ENCODE results near the gene ACBD7. TPM values are rescaled to one million over a fixed set of nuclear protein-coding genes. Genes with fewer than 3 reads are reported as not detected.

ACBD7 gene
- total and polyA plus RNA-seq, 8 donors: 2.2 to 6.4 TPM; not detected in 6

DNA sequence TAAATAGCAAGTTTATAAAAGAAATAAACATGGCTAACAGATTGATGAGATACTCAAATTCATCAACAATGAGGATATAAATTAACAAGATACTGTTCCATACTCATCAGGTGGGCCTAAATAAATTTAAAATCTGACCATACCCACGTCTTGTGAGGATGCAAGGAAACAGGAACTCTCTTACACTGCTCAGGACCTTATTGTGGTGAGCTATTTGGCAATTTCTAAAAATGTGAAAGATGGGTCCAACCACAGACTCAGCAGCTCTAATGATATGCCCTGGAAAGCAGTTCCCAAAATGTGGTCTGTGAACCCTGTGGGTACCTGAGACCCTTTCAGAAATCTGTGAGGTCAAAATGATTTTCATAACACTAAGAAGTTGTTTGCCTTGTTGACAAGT is 30.0 kb upstream of the ACBD7 start:
- 75 to 100% (median 86%) methylated on average over 1 of the region's 1 CpG for WGBS, 5 donors
- Histone ChIP-seq H3K4me3 (no peak overlapping the region), H3K36me3 (peaks cover 0 to 80% (median 67%) of the 10 kb centered on the region in 4 donors), H3K4me1 (peaks cover 0 to 5% (median 2%) of the 10 kb centered on the region in 4 donors), H3K27ac (no peak overlapping the region), H3K9me3 (no peaks in the 10 kb centered on the region), H3K27me3 (no peaks in the 10 kb centered on the region)
- intact Hi-C loops (cut with DNase I; ENCODE audit: low total_unique reads): no loop called here
- TF ChIP-seq EP300 (IDR thresholded peaks at IDR 0.05): no peak
- TF ChIP-seq POLR2A (IDR thresholded peaks at IDR 0.05): no peak
- no peak for TF ChIP-seq POLR2AphosphoS5 (IDR thresholded peaks at IDR 0.05)
- TF ChIP-seq, protein P1, sequence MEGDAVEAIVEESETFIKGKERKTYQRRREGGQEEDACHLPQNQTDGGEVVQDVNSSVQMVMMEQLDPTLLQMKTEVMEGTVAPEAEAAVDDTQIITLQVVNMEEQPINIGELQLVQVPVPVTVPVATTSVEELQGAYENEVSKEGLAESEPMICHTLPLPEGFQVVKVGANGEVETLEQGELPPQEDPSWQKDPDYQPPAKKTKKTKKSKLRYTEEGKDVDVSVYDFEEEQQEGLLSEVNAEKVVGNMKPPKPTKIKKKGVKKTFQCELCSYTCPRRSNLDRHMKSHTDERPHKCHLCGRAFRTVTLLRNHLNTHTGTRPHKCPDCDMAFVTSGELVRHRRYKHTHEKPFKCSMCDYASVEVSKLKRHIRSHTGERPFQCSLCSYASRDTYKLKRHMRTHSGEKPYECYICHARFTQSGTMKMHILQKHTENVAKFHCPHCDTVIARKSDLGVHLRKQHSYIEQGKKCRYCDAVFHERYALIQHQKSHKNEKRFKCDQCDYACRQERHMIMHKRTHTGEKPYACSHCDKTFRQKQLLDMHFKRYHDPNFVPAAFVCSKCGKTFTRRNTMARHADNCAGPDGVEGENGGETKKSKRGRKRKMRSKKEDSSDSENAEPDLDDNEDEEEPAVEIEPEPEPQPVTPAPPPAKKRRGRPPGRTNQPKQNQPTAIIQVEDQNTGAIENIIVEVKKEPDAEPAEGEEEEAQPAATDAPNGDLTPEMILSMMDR (IDR thresholded peaks at IDR 0.05): no peak
- DNase-seq: no peak

DNA sequence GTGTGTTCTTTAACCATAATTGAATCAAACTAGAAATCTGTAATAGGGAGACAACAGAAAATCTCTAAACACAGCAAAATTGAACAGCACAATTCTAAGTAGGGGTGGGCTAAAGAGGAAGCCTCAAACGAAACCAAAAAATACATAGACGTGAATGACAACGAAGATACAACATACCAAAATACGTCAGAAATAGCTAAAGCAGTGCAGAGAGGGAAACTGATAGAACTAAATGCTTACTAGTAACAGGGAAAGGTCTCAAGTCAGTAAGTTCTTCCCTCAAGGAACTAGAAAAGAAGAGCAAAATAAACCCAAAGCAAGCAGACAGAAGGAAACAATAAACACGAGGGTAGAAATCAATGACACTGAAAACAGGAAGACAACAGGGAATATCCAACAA is 27.6 kb upstream of the ACBD7 start:
- 91 to 98% (median 97%) methylated on average over 5 of the region's 5 CpGs for WGBS, 5 donors
- DNase-seq: no peak
- Histone ChIP-seq H3K4me1 (no peaks in the 10 kb centered on the region), H3K4me3 (no peak overlapping the region), H3K27ac (no peak overlapping the region), H3K27me3 (no peaks in the 10 kb centered on the region), H3K36me3 (peaks cover 0 to 86% (median 74%) of the 10 kb centered on the region in 4 donors), H3K9me3 (no peaks in the 10 kb centered on the region)
- intact Hi-C loops (cut with DNase I; ENCODE audit: low total_unique reads): no loop called here
- no peak for TF ChIP-seq POLR2A (IDR thresholded peaks at IDR 0.05)
- TF ChIP-seq EP300 (IDR thresholded peaks at IDR 0.05): no peak
- TF ChIP-seq, protein P1 (IDR thresholded peaks at IDR 0.05): no peak
- TF ChIP-seq POLR2AphosphoS5 (IDR thresholded peaks at IDR 0.05): no peak

DNA sequence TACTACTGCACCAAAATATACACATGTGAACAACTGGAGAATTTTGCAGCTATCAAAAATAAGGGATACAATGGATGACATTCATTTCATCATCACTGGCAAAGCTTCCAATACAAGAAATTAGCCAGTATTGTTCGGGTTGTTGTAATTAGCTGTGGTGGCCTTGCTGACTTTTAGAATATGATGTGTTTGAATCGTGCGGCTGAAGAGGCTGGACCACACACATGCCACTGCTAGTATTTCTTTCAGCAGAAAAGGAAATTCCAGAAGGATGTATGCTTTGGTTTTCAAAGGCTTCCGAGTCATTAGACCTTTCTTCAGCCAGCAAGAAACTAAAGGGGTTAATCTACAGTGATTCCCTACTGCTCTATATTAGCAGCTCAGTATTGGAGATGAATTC is 25.2 kb upstream of the ACBD7 start:
- intact Hi-C loops (cut with DNase I; ENCODE audit: low total_unique reads): no loop called here
- H3K27ac ChIP-seq: no peak overlapping the region
- no peaks in the 10 kb centered on the region for H3K4me1 ChIP-seq
- H3K27me3 ChIP-seq: no peaks in the 10 kb centered on the region
- DNase-seq: no peak
- H3K9me3 ChIP-seq: no peaks in the 10 kb centered on the region
- 81 to 99% (median 95%) methylated on average over 4 of the region's 4 CpGs for WGBS, 5 donors
- H3K36me3 ChIP-seq: peaks cover 0 to 89% (median 77%) of the 10 kb centered on the region in 4 donors
- TF ChIP-seq POLR2A (IDR thresholded peaks at IDR 0.05) (no peak), POLR2AphosphoS5 (IDR thresholded peaks at IDR 0.05) (no peak), EP300 (IDR thresholded peaks at IDR 0.05) (no peak)
- TF ChIP-seq, protein P1 (IDR thresholded peaks at IDR 0.05): no peak
- H3K4me3 ChIP-seq: no peak overlapping the region

DNA sequence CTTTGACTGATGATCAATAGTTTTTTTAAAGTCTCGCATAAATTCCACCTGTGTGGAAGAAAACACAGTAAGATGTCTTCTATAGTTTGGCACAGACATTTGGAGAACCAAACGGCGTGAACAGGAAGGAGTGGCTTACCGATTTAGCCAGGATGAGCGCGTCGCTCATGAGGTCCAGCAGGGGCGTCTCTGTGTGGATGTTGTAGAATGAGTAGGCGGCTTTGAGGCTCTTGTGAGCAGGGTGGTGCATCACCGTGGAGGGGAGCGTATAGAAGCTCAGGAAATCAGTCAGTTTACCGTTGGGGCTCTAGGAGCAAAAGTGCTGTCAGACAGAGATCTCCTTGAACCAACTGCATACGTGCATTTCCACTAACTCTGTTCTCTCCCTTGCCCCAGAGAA is 24.1 kb upstream of the ACBD7 start:
- intact Hi-C loops (cut with DNase I; ENCODE audit: low total_unique reads): no loop called here
- WGBS, 5 donors: 91 to 95% (median 93%) methylated on average over 13 of the region's 13 CpGs

More for the DNA sequence above, 24.1 kb upstream of the ACBD7 start:
- H3K4me1 ChIP-seq: no peaks in the 10 kb centered on the region
- DNase-seq: no peak
- peaks cover 0 to 88% (median 77%) of the 10 kb centered on the region in 4 donors for H3K36me3 ChIP-seq
- TF ChIP-seq EP300 (IDR thresholded peaks at IDR 0.05) (no peak), POLR2A (IDR thresholded peaks at IDR 0.05) (no peak)
- TF ChIP-seq, protein P1 (IDR thresholded peaks at IDR 0.05): no peak
- H3K27ac ChIP-seq: no peak overlapping the region
- no peaks in the 10 kb centered on the region for H3K9me3 ChIP-seq
- H3K4me3 ChIP-seq: no peak overlapping the region
- no peaks in the 10 kb centered on the region for H3K27me3 ChIP-seq

All from stomach (tissue), 9 donors.